MM.1S (cell line): ENCODE data around the gene HTRA3.

Experiments
- DNase-seq: peaks from one replicate; pipeline ENCODE4 v3.0.0-alpha.2; 2015
- H2AFZ ChIP-seq: fragments of 300-600 bp; sonication (generic); 2 replicates; pipeline ENCODE4 v1.6.0; 2016; ENCODE audit warnings: antibody characterized with exemption, low read length
- H3F3A ChIP-seq: fragments of 300-600 bp; sonication (generic); 2 replicates; pipeline ENCODE4 v1.6.1; 2016; ENCODE audit warnings: mild to moderate bottlenecking, antibody characterized with exemption, low read length, moderate library complexity, mixed read lengths; ENCODE audit not compliant: insufficient read depth
- H3K27ac ChIP-seq: fragments of 300-600 bp; sonication (generic); 2 replicates; pipeline ENCODE4 v1.5.1; 2016; ENCODE audit warnings: mild to moderate bottlenecking, low read length
- H3K27me3 ChIP-seq: fragments of 300-600 bp; sonication (generic); replicated peaks from 2 replicates; pipeline ENCODE4 v1.6.0; 2016; ENCODE audit warnings: low read length; ENCODE audit not compliant: insufficient read depth
- H3K36me3 ChIP-seq: fragments of 300-600 bp; sonication (generic); replicated peaks from 2 replicates; pipeline ENCODE4 v1.6.1; 2016; ENCODE audit warnings: mild to moderate bottlenecking, low read length, mixed read lengths; ENCODE audit not compliant: insufficient read depth
- H3K4me1 ChIP-seq: fragments of 300-600 bp; sonication (generic); 2 replicates; pipeline ENCODE4 v1.6.1; 2016; ENCODE audit warnings: low read length, mixed read lengths
- H3K4me2 ChIP-seq: fragments of 300-600 bp; sonication (generic); 2 replicates; pipeline ENCODE4 v1.6.0; 2016; ENCODE audit warnings: low read depth, low read length
- H3K4me3 ChIP-seq: fragments of 300-600 bp; sonication (generic); 2 replicates; pipeline ENCODE4 v1.5.1; 2016; ENCODE audit warnings: low read length, mixed read lengths
- H3K79me2 ChIP-seq: fragments of 300-600 bp; sonication (generic); 2 replicates; pipeline ENCODE4 v1.6.1; 2016; ENCODE audit warnings: mixed run types, low read length, mixed read lengths
- H3K9ac ChIP-seq: fragments of 300-600 bp; sonication (generic); 2 replicates; pipeline ENCODE4 v1.6.1; 2016; ENCODE audit warnings: low read length, mixed read lengths
- H3K9me2 ChIP-seq: fragments of 300-600 bp; sonication (generic); replicated peaks from 2 replicates; pipeline ENCODE4 v1.6.1; 2016; ENCODE audit warnings: mild to moderate bottlenecking, low read length, mixed read lengths; ENCODE audit not compliant: insufficient read depth
- H3K9me3 ChIP-seq: fragments of 300-600 bp; sonication (generic); replicated peaks from 2 replicates; pipeline ENCODE4 v1.6.1; 2016; ENCODE audit warnings: mild to moderate bottlenecking, low read length, mixed read lengths; ENCODE audit not compliant: insufficient read depth
- H4K20me1 ChIP-seq: fragments of 300-600 bp; sonication (generic); 2 replicates; pipeline ENCODE4 v1.6.1; 2016; ENCODE audit warnings: mild to moderate bottlenecking, low read length, moderate library complexity, mixed read lengths; ENCODE audit not compliant: insufficient read depth
- CTCF ChIP-seq: fragments of 300-600 bp; sonication (generic); IDR thresholded peaks from 2 replicates; pipeline ENCODE4 v1.5.1; 2016; ENCODE audit warnings: antibody characterized with exemption, low read length, mixed read lengths
- EZH2 ChIP-seq: fragments of 300-600 bp; sonication (generic); optimal IDR thresholded peaks from 2 replicates; pipeline ENCODE3; 2017; ENCODE audit warnings: low read depth, mild to moderate bottlenecking, antibody characterized with exemption, low read length, mixed read lengths
- EZH2phosphoT487 ChIP-seq: fragments of 300-600 bp; sonication (generic); IDR thresholded peaks from 2 replicates; pipeline ENCODE4 v1.6.1; 2018; ENCODE audit warnings: antibody characterized with exemption, low read length

Gene HTRA3

GRCh38 chr4:8294775-8295174, 25.2 kb downstream of the HTRA3 start:
- Histone ChIP-seq H3K4me3 (no peak overlapping the region), H3K36me3 (no peaks in the 10 kb centered on the region), H3K9ac (no peak overlapping the region), H3K9me2 (no peaks in the 10 kb centered on the region), H4K20me1 (no peaks in the 10 kb centered on the region), H3K27ac (no peak overlapping the region), H3K9me3 (no peaks in the 10 kb centered on the region), H3K4me1 (no peaks in the 10 kb centered on the region), H3K27me3 (peaks cover 65% of the 10 kb centered on the region), H2AFZ (no peak overlapping the region), H3K4me2 (no peak overlapping the region), H3K79me2 (no peaks in the 10 kb centered on the region), H3F3A (no peaks in the 10 kb centered on the region)
- TF ChIP-seq EZH2 (no peak), EZH2phosphoT487 (no peak), CTCF (no peak)
- no peak for DNase-seq

- H3K36me3 ChIP-seq: no peaks in the 10 kb centered on the region
These were observed 25.9 kb downstream of the HTRA3 start for GRCh38 chr4:8295471-8295870.

GRCh38 chr4:8296491-8296890, 26.9 kb downstream of the HTRA3 start:
- no peaks in the 10 kb centered on the region for H3K9me3 ChIP-seq
- no peak overlapping the region for H3K9ac ChIP-seq
- H3K4me2 ChIP-seq: no peak overlapping the region
- no peaks in the 10 kb centered on the region for H3K36me3 ChIP-seq
- H3K9me2 ChIP-seq: no peaks in the 10 kb centered on the region
- TF ChIP-seq EZH2phosphoT487 (no peak), EZH2 (no peak), CTCF (no peak)
- H3K27me3 ChIP-seq: peaks cover 66% of the 10 kb centered on the region
- no peaks in the 10 kb centered on the region for H4K20me1 ChIP-seq
- DNase-seq: no peak
- no peak overlapping the region for H3K27ac ChIP-seq
- H3K79me2 ChIP-seq: no peaks in the 10 kb centered on the region
- H3K4me3 ChIP-seq: no peak overlapping the region
- no peaks in the 10 kb centered on the region for H3K4me1 ChIP-seq
- no peak overlapping the region for H2AFZ ChIP-seq
- H3F3A ChIP-seq: no peaks in the 10 kb centered on the region

More at GRCh38 chr4:8295471-8295870, 25.9 kb downstream of the HTRA3 start:
- DNase-seq: no peak
- H3K27me3 ChIP-seq: peaks cover 65% of the 10 kb centered on the region
- H3K9ac ChIP-seq: no peak overlapping the region
- no peaks in the 10 kb centered on the region for H3K9me2 ChIP-seq
- H3K4me2 ChIP-seq: no peak overlapping the region
- H3K9me3 ChIP-seq: no peaks in the 10 kb centered on the region
- TF ChIP-seq CTCF (no peak), EZH2phosphoT487 (no peak), EZH2 (no peak)
- H3F3A ChIP-seq: no peaks in the 10 kb centered on the region
- H4K20me1 ChIP-seq: no peaks in the 10 kb centered on the region
- H3K4me1 ChIP-seq: no peaks in the 10 kb centered on the region
- no peak overlapping the region for H3K27ac ChIP-seq
- no peak overlapping the region for H3K4me3 ChIP-seq
- H2AFZ ChIP-seq: no peak overlapping the region
- no peaks in the 10 kb centered on the region for H3K79me2 ChIP-seq
